CD4-positive, alpha-beta T cell treated with Interleukin-1 beta for 1 hour (primary cell): ENCODE data around the gene SLC12A2.

Experiments
- DNase-seq, 2 donors: peaks; one replicate each; pipeline ENCODE4 v3.0.0-alpha.2; 2020 to 2022

The SLC12A2 gene

DNA sequence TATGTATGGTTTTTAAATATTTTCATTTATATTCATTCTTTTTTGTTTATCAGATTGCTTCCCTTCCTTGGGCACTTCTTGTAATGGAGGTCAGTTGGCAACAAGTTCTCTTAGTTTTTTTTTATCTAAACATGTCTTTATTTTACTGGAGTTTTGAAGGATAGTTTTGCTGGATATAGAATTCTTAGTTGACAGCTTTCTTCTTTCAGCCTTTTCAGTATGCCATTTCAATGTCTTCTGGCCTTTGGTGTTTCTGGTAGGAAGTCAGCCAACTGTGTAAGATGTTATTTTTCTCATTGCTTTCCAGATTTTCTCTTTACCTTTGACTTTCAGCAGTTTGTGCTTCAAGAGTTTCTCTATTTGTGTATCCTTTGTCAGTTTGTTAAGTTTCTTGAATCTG, 14.2 kb downstream of the SLC12A2 start:
- DNase-seq = no peak

DNA sequence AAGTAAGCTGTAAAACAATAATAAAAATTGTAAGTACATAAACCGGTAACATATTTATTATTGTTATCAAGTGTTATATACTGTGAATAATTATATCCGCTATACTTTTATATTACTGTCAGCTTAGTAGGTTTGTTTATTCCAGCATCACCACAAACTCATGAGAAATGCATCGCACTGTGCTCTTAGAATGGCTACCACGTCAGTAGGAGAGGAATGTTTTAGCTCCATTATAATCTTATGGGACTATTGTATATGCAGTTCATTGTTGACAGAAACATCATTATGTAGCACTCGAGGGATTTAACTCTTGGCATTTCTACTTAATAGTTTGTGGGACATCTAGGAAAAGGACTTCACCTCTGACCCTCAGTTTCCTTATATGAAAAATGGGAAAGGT, 16.4 kb downstream of the SLC12A2 start:
- DNase-seq = no peak

- no peak for DNase-seq
Measured at GRCh38 chr5:128100860-128101557, 17.4 kb downstream of the SLC12A2 start.

DNA sequence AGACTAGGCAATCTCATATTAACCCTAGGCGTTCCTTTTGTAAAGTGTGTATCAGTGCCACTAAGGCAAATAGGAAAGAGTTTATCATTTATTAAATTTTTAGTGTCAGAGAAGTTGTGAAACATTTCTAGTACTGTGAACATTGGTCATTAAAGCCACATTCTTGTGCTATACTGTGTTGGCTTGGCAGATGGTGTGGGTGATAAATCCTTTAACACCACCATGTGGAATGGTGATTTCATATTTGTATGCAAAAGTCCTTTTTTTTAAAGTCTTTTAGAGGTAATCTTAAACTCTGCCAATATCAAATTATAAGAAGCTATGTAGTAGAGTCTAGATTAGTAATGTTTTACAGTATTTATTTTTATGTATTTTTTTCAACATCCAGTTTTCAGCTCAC, 18.1 kb downstream of the SLC12A2 start:
- DNase-seq = no peak

- DNase-seq = no peak
Measured at GRCh38 chr5:128105203-128105602, 21.6 kb downstream of the SLC12A2 start.

DNA sequence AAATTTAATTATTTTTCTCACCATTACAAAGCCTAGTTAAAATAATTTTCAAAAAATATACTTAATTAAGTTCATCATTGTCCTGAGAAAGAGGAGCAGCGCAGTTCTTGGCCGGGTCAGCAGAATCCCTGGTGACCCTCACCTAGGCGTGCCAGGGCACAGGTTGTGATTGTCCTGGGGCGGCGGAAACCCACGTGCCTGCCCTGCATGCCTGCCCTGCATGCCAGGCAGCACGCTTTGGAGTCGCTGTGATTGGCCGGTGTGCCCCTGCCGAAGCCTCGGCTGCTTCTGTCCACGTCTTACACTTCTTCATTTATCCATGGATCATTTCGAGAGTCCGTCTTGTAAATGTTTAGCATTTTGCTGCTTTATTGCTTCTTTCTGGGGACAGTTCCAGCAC, 25.6 kb downstream of the SLC12A2 start:
- DNase-seq = no peak

- DNase-seq = no peak
Measured at GRCh38 chr5:128109766-128110165, 26.2 kb downstream of the SLC12A2 start.

DNA sequence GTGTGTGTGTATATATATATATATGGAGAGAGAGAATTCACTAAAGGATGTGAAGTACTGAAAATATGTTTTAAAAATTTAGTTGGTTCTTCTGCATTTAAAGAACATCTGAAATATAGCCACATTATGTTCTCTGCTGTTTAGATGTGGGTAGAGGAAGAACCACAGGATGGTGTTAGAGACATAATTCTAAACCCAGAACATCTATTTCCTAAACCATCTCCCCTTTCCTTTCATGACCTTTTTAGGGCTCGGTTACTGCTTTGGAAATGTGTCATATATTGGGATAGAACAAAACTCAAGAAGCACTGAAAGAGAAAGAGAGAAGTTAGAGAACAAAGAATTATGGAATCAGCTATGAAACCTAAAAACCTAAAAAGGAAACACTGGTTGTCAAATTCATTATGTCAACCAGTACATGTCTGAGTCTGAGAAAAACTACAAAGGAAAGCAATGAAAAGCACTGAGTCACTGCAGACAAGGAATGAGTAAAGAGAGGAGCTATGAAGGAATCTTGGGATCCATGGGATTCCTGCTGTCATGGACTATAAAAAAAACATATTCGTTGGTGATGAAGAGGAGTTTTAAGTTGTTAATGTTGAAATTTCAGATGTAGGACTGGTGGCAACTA, 28.4 kb downstream of the SLC12A2 start:
- no peak for DNase-seq

DNA sequence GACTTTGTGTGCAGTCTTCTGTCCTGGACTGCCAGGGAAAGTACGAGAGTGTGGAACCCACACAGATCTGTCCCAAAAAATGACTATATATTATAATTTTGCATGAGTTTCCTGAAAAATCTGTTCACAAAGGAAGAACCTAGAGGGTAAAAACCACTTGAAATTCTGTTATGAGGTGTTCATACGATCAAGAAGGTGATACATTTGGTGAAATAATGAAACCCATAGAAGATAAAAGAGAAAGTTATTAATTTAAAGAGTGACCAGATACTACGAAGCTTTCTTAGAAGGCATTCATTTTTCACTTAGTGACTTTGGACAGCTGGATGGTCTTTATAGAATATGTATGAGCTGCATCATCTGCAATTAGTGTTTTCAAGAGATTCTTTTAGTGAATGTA, 32.9 kb downstream of the SLC12A2 start:
- no peak for DNase-seq

GRCh38 chr5:128118214-128118613, 34.6 kb downstream of the SLC12A2 start:
- DNase-seq = no peak

DNA sequence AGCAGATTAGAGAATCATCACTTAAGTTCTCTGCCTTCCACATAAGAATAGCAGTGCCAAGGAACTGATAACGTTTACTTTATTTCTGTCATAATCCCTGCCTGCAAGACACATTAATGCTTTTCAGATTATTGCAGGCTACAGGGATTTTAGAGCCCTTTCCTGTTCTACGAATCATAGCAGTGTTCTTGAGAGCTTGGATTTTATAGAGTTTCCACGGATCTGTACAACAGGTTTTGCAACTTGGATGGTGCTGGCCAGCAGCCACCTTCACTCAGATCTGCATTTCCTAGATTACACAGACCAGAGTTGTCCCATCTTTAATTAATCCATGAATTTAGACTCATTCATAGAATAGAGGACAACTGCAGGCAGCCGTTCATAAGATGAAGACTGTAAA, 38.1 kb downstream of the SLC12A2 start:
- DNase-seq = no peak

GRCh38 chr5:128123936-128124335, 40.4 kb downstream of the SLC12A2 start:
- no peak for DNase-seq

GRCh38 chr5:128126241-128126640, 42.7 kb downstream of the SLC12A2 start:
- no peak for DNase-seq

DNA sequence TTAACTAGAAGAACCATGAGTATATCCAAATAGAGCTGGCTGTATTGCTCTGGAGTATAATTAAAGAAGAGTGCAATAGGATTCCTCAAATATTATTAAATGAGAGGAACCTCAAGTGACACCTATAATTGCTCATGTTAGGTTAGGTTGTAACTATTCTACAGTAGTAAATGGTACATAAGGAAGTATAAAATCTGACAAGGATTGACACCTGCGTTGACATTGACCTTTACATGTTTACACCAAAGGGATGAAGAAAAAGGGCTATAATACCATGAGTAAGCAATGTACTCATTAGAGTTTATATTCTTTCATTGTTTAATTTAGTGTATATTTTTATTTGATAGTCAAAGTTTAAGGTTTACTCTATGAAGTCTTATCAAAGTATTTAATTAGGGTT, 48.9 kb downstream of the SLC12A2 start:
- no peak for DNase-seq

- DNase-seq = no peak
Measured at GRCh38 chr5:128135286-128135685, 51.7 kb downstream of the SLC12A2 start.

DNA sequence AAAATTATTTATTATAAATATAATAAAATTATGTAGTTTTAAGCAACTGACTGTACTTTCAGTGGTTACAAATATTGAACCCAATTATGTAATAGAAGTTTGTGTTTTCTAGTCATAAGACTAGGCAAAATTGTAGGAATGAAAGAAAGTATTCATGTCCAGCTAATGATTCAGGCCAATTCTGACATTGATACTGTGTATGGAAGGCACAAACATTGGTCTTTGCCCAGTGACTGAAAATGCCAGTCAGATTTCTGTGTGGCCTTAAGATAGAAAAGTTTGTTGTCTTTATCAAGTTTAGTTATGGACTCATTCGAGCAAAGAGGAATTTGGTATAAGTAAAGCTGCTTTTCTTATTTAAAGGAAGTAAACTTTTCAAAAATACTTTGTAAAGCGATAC, 60.3 kb downstream of the SLC12A2 start:
- DNase-seq = no peak

DNA sequence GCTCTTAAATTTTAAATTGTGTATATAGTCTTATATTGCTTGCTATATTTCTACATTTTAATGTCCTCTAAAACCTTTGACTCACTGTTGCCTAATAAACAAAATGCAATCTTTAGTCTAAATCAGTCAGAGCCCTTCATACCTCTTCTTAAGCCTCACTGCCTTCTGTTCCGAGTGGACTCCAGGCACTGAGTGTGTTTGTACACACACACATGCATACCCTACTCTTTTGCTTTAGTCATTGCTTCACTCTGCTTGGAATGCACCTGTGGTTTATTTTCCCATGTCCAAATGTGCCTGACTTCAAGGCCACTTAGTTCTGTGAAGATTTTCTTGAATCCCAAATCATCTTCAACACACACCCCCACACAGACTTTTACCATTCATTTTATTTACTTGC, 60.9 kb downstream of the SLC12A2 start:
- DNase-seq = no peak

- no peak for DNase-seq
Measured at GRCh38 chr5:128146671-128147070, 63.1 kb downstream of the SLC12A2 start.

DNA sequence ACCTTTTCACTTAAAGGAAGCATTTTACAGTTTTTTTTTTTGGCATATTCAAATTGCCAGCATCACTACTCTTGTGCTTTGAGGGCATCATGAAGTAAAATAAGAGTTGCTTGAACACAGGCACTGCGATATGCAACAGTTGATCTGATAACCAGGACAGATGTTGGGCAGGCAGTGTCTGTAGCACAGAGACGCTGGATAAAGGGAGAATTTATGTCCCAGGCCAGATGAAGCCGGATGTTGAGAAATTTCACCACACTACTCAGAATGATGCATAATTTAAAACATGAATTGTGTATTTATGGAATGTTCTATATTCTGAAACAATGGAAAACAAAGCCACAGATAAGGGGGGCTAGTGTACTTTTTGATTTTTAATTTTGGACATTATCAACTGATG, 71.4 kb downstream of the SLC12A2 start:
- DNase-seq = no peak

DNA sequence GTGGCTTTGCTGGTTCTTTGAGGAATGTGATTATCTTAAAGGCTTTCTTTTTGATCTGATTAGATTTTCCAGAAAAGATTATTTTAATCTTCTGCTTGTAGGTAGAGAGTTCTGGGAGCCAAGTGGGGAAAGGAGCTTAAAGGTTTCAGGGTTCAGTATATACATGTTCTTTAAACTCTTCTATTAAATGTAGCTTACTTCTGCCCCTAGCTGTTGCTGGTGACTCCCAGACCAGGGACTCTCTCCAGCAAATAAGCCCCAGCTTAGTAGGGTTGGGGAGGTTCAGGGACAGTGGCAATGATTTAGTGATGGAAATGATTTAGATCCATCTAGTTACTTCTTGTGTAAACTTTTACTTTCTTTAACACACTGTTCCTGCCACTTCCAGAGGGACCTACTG, 72.2 kb downstream of the SLC12A2 start:
- no peak for DNase-seq

GRCh38 chr5:128156521-128156920, 73.0 kb downstream of the SLC12A2 start:
- DNase-seq = no peak

DNA sequence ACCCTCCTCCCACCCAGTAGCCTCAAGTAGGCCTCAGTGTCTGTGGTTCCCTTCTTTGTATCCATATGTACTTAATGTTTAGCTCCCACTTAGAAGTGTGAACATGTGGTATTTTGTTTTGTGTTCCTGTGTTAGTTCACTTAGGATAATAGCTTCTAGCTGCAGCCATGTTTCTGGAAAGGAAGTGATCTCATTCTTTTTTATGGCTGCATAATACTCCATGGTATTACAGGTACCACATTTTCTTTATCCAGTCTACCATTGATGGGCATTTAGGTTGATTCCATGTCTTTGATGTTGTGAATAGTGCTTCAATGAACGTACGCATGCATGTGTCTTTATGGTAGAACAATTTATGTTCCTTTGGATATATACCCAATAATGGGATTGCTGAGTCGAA, 74.8 kb downstream of the SLC12A2 start:
- DNase-seq = no peak

- no peak for DNase-seq
Measured at GRCh38 chr5:128163991-128164390, 80.4 kb downstream of the SLC12A2 start.

GRCh38 chr5:128169401-128170017, 85.9 kb downstream of the SLC12A2 start:
- no peak for DNase-seq

DNA sequence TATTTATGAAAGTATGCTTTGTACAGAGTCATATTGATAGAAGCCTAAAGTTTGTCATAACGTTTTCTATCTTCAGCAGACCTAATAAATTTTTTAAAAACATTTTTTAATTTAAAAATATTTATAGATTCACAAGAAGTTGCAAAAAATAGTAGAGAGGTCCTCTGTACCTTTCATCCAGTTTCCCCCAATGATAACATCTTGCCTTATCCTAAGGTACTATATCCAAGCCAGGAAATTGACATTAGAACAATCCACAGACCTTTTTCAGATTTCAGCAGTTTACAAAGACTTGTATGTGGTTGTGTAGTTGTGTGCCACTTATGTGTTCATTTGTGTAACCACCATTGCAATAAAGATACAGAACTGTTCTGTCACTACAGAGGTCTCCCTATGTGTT, 88.5 kb downstream of the SLC12A2 start:
- DNase-seq = no peak
